GM20431 (cell line): ENCODE results near the gene XIRP1.

Source experiments
- in situ Hi-C: fragments of 300-500 bp; cut with MseI, MboI; formaldehyde crosslinking; loops from one replicate; pipeline ENCODE4 v1.15.0; 2020; ENCODE audit warnings: low sequenced_read_pairs; ENCODE audit not compliant: unreplicated experiment

The XIRP1 gene

GRCh38 chr3:39136533-39137434, 55.6 kb downstream of the XIRP1 start:
- in situ Hi-C loops: no loop called here

- in situ Hi-C loops: no loop called here
Observed at GRCh38 chr3:39135170-39135805, 57.1 kb downstream of the XIRP1 start.

GRCh38 chr3:39134305-39134704, 58.1 kb downstream of the XIRP1 start:
- in situ Hi-C loops: no loop called here

- in situ Hi-C loops: no loop called here
Observed at GRCh38 chr3:39133822-39134221, 58.6 kb downstream of the XIRP1 start.
